Stimulated activated CD4-positive, alpha-beta T cell treated with anti-CD3 and anti-CD28 coated beads, TNF-alpha, amount 100 ng/mL, for 24 hours (primary cell): Measurements from ENCODE around the gene CRYAA.

Experiments
- DNase-seq, 3 experiments: peaks; one replicate each; pipeline ENCODE4 v3.0.0-alpha.2; 2020; ENCODE audit warnings: low read depth in 3 of 3

CRYAA gene

DNA sequence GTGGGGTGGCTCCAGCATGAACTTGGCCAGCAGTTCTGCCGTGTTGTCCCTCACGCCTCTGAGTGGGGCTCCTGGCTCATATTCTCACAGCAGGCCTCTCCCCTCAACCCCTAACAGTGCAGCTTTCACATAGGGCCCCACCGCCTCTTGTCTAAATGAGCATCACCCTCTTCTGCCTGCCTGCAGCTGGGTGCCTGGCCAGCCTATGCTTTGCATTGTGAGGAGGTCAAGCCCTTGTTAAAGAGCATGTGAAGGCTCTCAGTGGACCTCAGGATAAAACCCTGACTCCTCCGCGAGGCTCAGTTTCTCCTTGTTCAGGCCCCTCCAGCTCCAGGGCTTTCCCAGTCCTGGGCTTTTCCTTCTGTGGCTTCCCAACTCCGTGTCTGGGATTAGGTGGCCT, 34.8 kb downstream of the CRYAA start:
- no peak for DNase-seq

DNA sequence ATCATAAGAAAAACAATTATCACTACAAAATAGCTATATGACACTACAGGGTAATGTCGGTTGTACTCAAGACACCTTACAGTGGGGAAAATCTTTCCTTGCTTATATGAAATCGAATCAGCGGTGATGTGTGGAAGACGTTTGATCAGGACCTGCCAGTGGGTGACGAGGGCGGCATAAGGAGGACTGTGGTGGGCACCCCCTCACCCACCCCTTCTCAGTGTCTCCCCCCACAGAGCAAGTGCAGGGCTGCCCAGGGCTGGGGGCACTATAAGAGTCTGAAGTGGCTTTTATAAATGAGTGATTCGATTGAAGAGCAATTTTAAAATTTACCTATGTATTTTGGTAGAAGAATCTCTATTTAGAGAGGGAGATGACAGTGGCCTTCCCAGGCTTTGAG, 35.8 kb downstream of the CRYAA start:
- DNase-seq = no peak

DNA sequence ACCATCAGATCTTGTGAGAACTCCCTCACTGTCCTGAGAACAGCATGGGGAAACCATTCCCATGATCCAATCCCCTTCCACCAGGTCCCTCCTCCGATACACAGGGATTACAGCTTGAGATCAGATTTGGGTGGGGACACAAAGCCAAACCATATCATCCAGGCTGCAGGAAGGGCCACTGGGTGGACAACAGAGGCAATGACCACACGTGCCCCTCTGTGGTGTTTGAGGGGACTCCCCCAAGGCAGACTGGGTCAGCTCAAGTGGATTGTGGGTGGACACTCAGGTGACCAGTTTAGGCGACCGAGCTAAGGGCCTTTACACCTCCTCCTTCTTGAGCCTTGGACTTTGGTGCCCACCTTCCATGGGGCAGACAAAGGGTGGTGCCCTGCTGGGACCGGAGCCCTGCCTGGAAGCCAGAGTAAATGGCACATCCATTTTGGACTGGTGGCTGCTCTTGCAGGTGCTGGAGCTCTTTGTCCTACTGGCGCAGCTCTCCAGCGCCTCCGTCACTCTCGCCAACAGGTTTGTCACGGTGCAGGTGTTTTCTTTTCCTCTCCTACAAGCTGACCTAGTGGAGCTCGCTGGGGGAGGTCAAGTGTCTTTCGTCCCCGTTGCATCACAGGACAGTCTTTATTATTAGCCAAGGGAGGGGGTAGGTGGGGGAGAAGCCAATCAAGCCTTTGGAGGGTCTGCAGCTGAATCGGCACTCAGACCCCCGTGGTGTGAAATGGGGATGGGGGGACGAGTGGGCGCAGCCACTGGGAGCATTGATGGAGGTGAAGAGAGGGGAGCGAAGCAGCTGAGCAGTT, 37.6 kb downstream of the CRYAA start:
- no peak for DNase-seq

DNA sequence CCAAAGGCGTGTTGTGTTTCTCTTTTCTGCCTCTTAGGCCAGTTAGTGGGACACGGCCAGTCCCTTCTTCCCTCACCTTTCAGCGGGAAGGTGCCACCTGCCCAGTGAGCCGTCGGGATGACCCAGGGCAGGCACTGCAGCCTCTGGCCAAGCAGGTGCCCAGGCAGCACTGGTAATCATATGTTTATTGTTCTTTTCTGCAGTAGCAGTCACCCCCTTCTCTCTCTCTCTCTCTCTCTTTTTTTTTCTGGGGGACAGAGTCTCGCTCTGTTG, 38.2 kb downstream of the CRYAA start:
- DNase-seq = no peak

DNA sequence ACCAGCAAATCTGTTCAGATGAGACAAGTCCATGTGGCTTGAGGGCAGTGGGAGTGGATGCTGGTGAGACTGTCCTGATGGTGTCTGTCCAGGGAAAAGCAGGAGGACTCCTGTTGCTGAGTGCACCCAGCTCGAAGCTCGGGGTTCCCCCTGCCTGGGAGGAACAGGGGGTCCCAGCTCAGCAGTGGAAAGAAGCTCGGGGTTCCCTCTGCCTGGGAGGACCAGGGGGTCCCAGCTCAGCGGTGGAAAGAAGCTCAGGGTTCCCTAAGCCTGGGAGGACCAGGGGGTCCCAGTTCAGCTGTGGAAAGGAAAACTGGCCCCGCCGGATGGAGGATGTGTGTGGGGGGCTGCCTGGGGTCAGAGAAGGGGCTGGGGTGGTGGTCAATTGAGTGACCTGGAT, 39.1 kb downstream of the CRYAA start:
- no peak for DNase-seq

- no peak for DNase-seq
Observed at GRCh38 chr21:43208561-43209332, 39.9 kb downstream of the CRYAA start.

- DNase-seq = no peak
Observed at GRCh38 chr21:43209575-43210453, 41.0 kb downstream of the CRYAA start.

DNA sequence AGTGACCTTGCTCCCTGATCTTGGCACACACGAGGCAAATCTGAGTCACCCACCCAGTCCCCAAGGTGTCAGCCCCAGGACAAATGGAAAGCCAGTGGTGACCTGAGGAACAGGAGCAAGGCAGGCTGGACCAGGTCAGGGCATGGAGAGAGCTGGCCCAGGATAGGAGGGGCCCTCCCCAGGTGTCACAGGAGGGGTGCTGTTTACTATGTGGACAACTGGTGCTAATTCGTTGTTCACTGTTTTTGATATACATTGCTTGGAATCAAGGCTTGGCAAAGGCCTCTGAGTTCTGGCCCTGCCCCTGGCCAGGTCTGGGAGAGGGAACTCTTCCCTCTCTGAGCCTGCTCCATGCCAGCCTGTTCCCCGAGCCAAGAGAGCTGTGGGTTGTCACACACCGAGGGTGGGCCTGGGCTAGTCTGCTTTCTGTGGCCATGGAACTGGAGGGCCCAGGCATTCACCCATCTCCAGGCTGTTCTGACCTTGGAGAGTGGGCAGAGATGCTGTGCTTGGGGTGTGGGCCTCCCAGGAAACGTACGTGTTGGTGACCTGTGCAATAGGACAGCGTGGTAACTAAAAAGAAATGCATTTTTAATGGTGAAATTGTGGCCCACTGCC, 41.8 kb downstream of the CRYAA start:
- no peak for DNase-seq

DNA sequence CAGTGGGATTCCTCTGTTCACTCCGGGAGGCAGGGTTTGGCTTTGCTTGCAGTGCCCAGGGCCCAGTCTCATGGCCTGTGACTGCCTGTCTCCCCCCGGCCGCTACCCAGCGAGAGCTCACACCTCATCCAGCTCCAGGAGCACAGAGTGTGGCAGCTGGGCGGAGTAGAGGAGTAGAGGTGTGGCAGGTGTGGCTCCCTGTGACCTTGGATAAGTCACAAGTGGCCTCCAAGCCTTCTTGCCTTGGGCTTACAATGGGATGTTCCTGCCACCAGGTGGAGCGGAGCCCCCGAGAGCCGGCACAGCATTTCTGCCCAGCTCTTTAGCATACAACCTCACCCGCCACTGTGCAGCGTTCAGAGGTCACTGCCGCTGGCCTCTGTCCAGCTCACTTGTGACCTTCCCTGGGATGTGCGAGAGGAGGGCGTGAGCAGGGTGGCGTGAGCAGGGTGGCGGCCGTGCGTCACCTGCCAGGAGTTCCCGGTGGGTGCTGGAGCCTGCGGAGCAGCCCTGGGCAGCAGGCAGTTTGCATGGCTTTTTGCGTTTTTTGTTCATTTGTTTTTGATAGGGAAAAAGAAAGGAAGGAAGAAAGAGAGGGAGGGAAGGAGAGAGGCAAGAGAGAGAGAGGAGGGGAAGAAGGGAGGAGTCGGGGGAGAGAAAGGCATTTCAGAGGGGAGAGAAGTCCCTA, 42.4 kb downstream of the CRYAA start:
- no peak for DNase-seq

DNA sequence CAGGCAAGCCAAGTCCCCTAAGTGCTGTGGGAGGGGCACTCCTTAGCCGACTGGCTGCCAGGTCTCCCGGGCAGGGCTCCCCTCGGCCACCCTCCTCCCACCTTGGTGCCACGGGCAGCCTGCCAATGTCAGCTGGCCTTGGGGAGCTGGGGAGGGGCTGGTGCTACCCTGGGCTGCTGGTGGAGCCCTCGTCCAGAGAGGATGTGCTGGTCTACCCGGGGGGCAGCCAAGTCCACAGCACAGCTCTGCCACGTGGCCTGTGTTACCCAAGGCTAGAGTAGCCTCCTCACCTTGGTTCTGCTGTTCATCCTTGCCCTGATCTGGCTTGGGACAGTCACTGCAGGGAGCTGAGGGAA, 42.9 kb downstream of the CRYAA start:
- DNase-seq = no peak
